ENCODE results near the gene MX2.

- TF ChIP-seq, protein P1, sequence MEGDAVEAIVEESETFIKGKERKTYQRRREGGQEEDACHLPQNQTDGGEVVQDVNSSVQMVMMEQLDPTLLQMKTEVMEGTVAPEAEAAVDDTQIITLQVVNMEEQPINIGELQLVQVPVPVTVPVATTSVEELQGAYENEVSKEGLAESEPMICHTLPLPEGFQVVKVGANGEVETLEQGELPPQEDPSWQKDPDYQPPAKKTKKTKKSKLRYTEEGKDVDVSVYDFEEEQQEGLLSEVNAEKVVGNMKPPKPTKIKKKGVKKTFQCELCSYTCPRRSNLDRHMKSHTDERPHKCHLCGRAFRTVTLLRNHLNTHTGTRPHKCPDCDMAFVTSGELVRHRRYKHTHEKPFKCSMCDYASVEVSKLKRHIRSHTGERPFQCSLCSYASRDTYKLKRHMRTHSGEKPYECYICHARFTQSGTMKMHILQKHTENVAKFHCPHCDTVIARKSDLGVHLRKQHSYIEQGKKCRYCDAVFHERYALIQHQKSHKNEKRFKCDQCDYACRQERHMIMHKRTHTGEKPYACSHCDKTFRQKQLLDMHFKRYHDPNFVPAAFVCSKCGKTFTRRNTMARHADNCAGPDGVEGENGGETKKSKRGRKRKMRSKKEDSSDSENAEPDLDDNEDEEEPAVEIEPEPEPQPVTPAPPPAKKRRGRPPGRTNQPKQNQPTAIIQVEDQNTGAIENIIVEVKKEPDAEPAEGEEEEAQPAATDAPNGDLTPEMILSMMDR (IDR thresholded peaks at IDR 0.05; ENCODE audit: low read length) = no peak
- no peak for TF ChIP-seq EZH2 (optimal IDR thresholded peaks at IDR 0.05; ENCODE audit: low read depth, low read length)
These were observed 45.4 kb upstream of the MX2 start, which contains the start of gene FAM3B for GRCh38 chr21:41316200-41317062.

Data from MM.1S (cell line).